ENCODE results near the gene DRD3.

- no peak for TF ChIP-seq EZH2 (IDR thresholded peaks at IDR 0.05; ENCODE audit: borderline replicate concordance, low read length)
- no peak for TF ChIP-seq CTCF (conservative IDR thresholded peaks at IDR 0.05 in 1 of 2, IDR thresholded peaks at IDR 0.05 in 1 of 2; ENCODE audit: extremely low read depth in 1 of 2, insufficient read depth in 1 of 2, low read depth in 1 of 2, low read length in 2 of 2)
Observed at GRCh38 chr3:114079761-114080160, 99.1 kb downstream of the DRD3 start.
